Stimulated activated naive B cell treated with anti-CD40 and anti-IgM and Interleukin-4, amounts not matched to agents 10 μg/mL and 1 μg/mL and 100 μg/mL, for 72 hours (primary cell): ENCODE measurements around the gene MT1M.
A peak's percentile ranks its signal among the peaks of the same experiment; 100 is the strongest.

Experiments used
- ATAC-seq, 2 donors: fragments of 150-1000 bp; cut with Tn5 transposase; replicated peaks; 2 replicates each; pipeline ENCODE4 v1.10.0; 2021; ENCODE audit warnings: moderate library complexity in 1 of 2
- DNase-seq: peaks from one replicate; pipeline ENCODE4 v3.0.0; 2021
- H3K27ac Mint-ChIP-seq: one replicate; pipeline ENCODE4 v1.8.0; 2022; ENCODE audit warnings: mild to moderate bottlenecking, mixed read lengths
- H3K27me3 Mint-ChIP-seq, 2 donors: one replicate each; pipeline ENCODE4 v1.8.0; 2022; ENCODE audit warnings: mixed read lengths in 2 of 2
- H3K36me3 Mint-ChIP-seq, 2 donors: one replicate each; pipeline ENCODE4 v1.8.0; 2022; ENCODE audit warnings: mixed read lengths in 2 of 2, mild to moderate bottlenecking in 1 of 2
- H3K4me1 Mint-ChIP-seq, 2 donors: one replicate each; pipeline ENCODE4 v1.8.0; 2022; ENCODE audit warnings: mixed read lengths in 2 of 2, mild to moderate bottlenecking in 1 of 2
- H3K4me3 Mint-ChIP-seq, 2 donors: one replicate each; pipeline ENCODE4 v1.8.0; 2022; ENCODE audit warnings: mild to moderate bottlenecking in 2 of 2, mixed read lengths in 2 of 2, moderate library complexity in 1 of 2
- H3K9me3 Mint-ChIP-seq, 2 donors: one replicate each; pipeline ENCODE4 v1.8.0; 2022; ENCODE audit warnings: mixed read lengths in 2 of 2, mild to moderate bottlenecking in 1 of 2

Gene MT1M

GRCh38 chr16:56605475-56605874 lies 27.0 kb upstream of the MT1M start:
- Mint-ChIP-seq H3K4me1 (peaks cover 21 to 40% of the 10 kb centered on the region in 2 donors), H3K27ac (no peak overlapping the region), H3K9me3 (no peaks in the 10 kb centered on the region), H3K36me3 (no peaks in the 10 kb centered on the region), H3K4me3 (no peak overlapping the region), H3K27me3 (peaks cover 9 to 16% of the 10 kb centered on the region in 2 donors)
- no peak for ATAC-seq
- DNase-seq, result no peak

GRCh38 chr16:56606071-56606475 lies 26.4 kb upstream of the MT1M start:
- no peak for ATAC-seq
- no peak overlapping the region for H3K4me3 Mint-ChIP-seq

GRCh38 chr16:56606476-56607108 lies 25.9 kb upstream of the MT1M start:
- Mint-ChIP-seq H3K36me3 (no peaks in the 10 kb centered on the region), H3K27me3 (peaks cover 0 to 6% of the 10 kb centered on the region in 2 donors), H3K4me3 (no peak overlapping the region), H3K9me3 (no peaks in the 10 kb centered on the region), H3K27ac (no peak overlapping the region), H3K4me1 (peaks cover 28 to 48% of the 10 kb centered on the region in 2 donors)
- DNase-seq (no peak), ATAC-seq (no peak)

More at GRCh38 chr16:56606071-56606475, 26.4 kb upstream of the MT1M start:
- Mint-ChIP-seq H3K4me1 (peaks cover 24 to 44% of the 10 kb centered on the region in 2 donors), H3K36me3 (no peaks in the 10 kb centered on the region), H3K27me3 (peaks cover 3 to 10% of the 10 kb centered on the region in 2 donors), H3K27ac (no peak overlapping the region), H3K9me3 (no peaks in the 10 kb centered on the region)
- DNase-seq, result no peak

- no peak overlapping the region for H3K4me3 Mint-ChIP-seq
- H3K36me3 Mint-ChIP-seq, result no peaks in the 10 kb centered on the region
- peaks cover 0 to under 1% of the 10 kb centered on the region in 2 donors for H3K27me3 Mint-ChIP-seq
- no peak for ATAC-seq
- H3K27ac Mint-ChIP-seq, result no peak overlapping the region
- H3K9me3 Mint-ChIP-seq, result no peaks in the 10 kb centered on the region
- peaks cover 28 to 48% of the 10 kb centered on the region in 2 donors for H3K4me1 Mint-ChIP-seq
- DNase-seq, result no peak
These were observed 25.3 kb upstream of the MT1M start for GRCh38 chr16:56607109-56607618.

- Mint-ChIP-seq H3K4me1 (peaks cover 28 to 48% of the 10 kb centered on the region in 2 donors), H3K36me3 (no peaks in the 10 kb centered on the region), H3K27me3 (no peaks in the 10 kb centered on the region), H3K9me3 (no peaks in the 10 kb centered on the region), H3K4me3 (peak overlapping the region; percentile 54 to 90), H3K27ac (peak overlapping the region; percentile 70)
- ATAC-seq (no peak), DNase-seq (no peak)
These were observed 24.8 kb upstream of the MT1M start for GRCh38 chr16:56607675-56608042.

- peaks cover 28 to 48% of the 10 kb centered on the region in 2 donors for H3K4me1 Mint-ChIP-seq
- H3K9me3 Mint-ChIP-seq, result no peaks in the 10 kb centered on the region
- ATAC-seq (peak; percentile 93 to 94), DNase-seq (peak; percentile 82)
- H3K27me3 Mint-ChIP-seq, result no peaks in the 10 kb centered on the region
- peak within 1 kb of the TSS; percentile 70 for H3K27ac Mint-ChIP-seq
- no peaks in the 10 kb centered on the region for H3K36me3 Mint-ChIP-seq
- peak within 1 kb of the TSS; percentile 85 to 90 for H3K4me3 Mint-ChIP-seq
These were observed 24.2 kb upstream of the MT1M start, which contains the start of gene MT2A for GRCh38 chr16:56608043-56608875. MT2A (plus strand) TSS chr16:56608584; CDS start chr16:56608656, 72 bp downstream.

GRCh38 chr16:56608876-56609462 lies 23.5 kb upstream of the MT1M start:
- peaks cover 28 to 48% of the 10 kb centered on the region in 2 donors for H3K4me1 Mint-ChIP-seq
- H3K27me3 Mint-ChIP-seq, result no peaks in the 10 kb centered on the region
- DNase-seq (no peak), ATAC-seq (no peak)
- peak overlapping the region; percentile 62 for H3K27ac Mint-ChIP-seq
- no peaks in the 10 kb centered on the region for H3K36me3 Mint-ChIP-seq
- peak overlapping the region; percentile 85 to 90 for H3K4me3 Mint-ChIP-seq
- H3K9me3 Mint-ChIP-seq, result no peaks in the 10 kb centered on the region

- Mint-ChIP-seq H3K9me3 (no peaks in the 10 kb centered on the region), H3K36me3 (no peaks in the 10 kb centered on the region), H3K27ac (peak overlapping the region; percentile 62), H3K27me3 (no peaks in the 10 kb centered on the region), H3K4me1 (peaks cover 28 to 48% of the 10 kb centered on the region in 2 donors), H3K4me3 (peak overlapping the region; percentile 85 to 90)
- ATAC-seq, result peak; percentile 72 to 73
- peak; percentile 68 for DNase-seq
These were observed 23.0 kb upstream of the MT1M start for GRCh38 chr16:56609463-56609921.

GRCh38 chr16:56610017-56610608 lies 22.3 kb upstream of the MT1M start:
- DNase-seq (no peak), ATAC-seq (peak; percentile 22 to 23)
- Mint-ChIP-seq H3K9me3 (no peaks in the 10 kb centered on the region), H3K27ac (peak overlapping the region; percentile 82), H3K36me3 (no peaks in the 10 kb centered on the region), H3K4me1 (peaks cover 28 to 48% of the 10 kb centered on the region in 2 donors), H3K27me3 (no peaks in the 10 kb centered on the region), H3K4me3 (peak overlapping the region; percentile 85 to 90)

- Mint-ChIP-seq H3K4me3 (peak overlapping the region; percentile 23 to 39), H3K4me1 (peaks cover 28 to 48% of the 10 kb centered on the region in 2 donors), H3K9me3 (no peaks in the 10 kb centered on the region), H3K36me3 (no peaks in the 10 kb centered on the region), H3K27ac (peak overlapping the region; percentile 82), H3K27me3 (peaks cover 0 to 2% of the 10 kb centered on the region in 2 donors)
- ATAC-seq (no peak), DNase-seq (no peak)
These were observed 21.8 kb upstream of the MT1M start for GRCh38 chr16:56610609-56611111.

- ATAC-seq (no peak), DNase-seq (no peak)
- peaks cover 0 to 8% of the 10 kb centered on the region in 2 donors for H3K27me3 Mint-ChIP-seq
These were observed 21.1 kb upstream of the MT1M start for GRCh38 chr16:56611281-56611833.

GRCh38 chr16:56613706-56614105 lies 18.8 kb upstream of the MT1M start:
- DNase-seq, result no peak
- no peaks in the 10 kb centered on the region for H3K9me3 Mint-ChIP-seq
- peaks cover 21 to 31% of the 10 kb centered on the region in 2 donors for H3K27me3 Mint-ChIP-seq
- H3K27ac Mint-ChIP-seq, result no peak overlapping the region
- no peak overlapping the region for H3K4me3 Mint-ChIP-seq
- H3K4me1 Mint-ChIP-seq, result peaks cover 28 to 42% of the 10 kb centered on the region in 2 donors
- ATAC-seq, result no peak
- H3K36me3 Mint-ChIP-seq, result no peaks in the 10 kb centered on the region

More at GRCh38 chr16:56611281-56611833, 21.1 kb upstream of the MT1M start:
- Mint-ChIP-seq H3K9me3 (no peaks in the 10 kb centered on the region), H3K4me3 (peak overlapping the region; percentile 9 to 23), H3K4me1 (peaks cover 28 to 48% of the 10 kb centered on the region in 2 donors), H3K27ac (peak overlapping the region; percentile 94), H3K36me3 (no peaks in the 10 kb centered on the region)

- H3K27me3 Mint-ChIP-seq, result peaks cover 27 to 40% of the 10 kb centered on the region in 2 donors
- peak in 1 of 2 donors; percentile 24 for ATAC-seq
- no peak overlapping the region for H3K27ac Mint-ChIP-seq
- H3K36me3 Mint-ChIP-seq, result no peaks in the 10 kb centered on the region
- no peak overlapping the region for H3K4me3 Mint-ChIP-seq
- peaks cover 20 to 33% of the 10 kb centered on the region in 2 donors for H3K4me1 Mint-ChIP-seq
- DNase-seq, result no peak
- no peaks in the 10 kb centered on the region for H3K9me3 Mint-ChIP-seq
These were observed 17.9 kb upstream of the MT1M start for GRCh38 chr16:56614549-56614991.
